Osteoblast (primary cell): ENCODE results near the gene TUB. TPM values are rescaled to one million over a fixed set of nuclear protein-coding genes. Genes with fewer than 3 reads are reported as not detected.

Experiments
- DNase-seq: peaks from one replicate; pipeline ENCODE4 v3.0.0; 2011; ENCODE audit warnings: low spot score, mixed read lengths; ENCODE audit not compliant: insufficient read length; ENCODE audit errors: missing footprints
- H2AFZ ChIP-seq: 2 replicates; pipeline ENCODE4 v1.6.0; 2011; ENCODE audit warnings: mild to moderate bottlenecking, low read length
- H3K27ac ChIP-seq: 2 replicates; pipeline ENCODE4 v1.5.1; 2011; ENCODE audit warnings: mild to moderate bottlenecking, low read depth, low read length, moderate library complexity
- H3K27me3 ChIP-seq: 2 replicates; pipeline ENCODE4 v1.6.0; 2012; ENCODE audit warnings: mild to moderate bottlenecking, control low read depth, inconsistent platforms, low read length, moderate library complexity; ENCODE audit not compliant: insufficient read depth
- H3K36me3 ChIP-seq: 2 replicates; pipeline ENCODE4 v1.5.1; 2011; ENCODE audit warnings: mild to moderate bottlenecking, low read length, control low read depth, moderate library complexity; ENCODE audit not compliant: insufficient read depth
- H3K4me1 ChIP-seq: 2 replicates; pipeline ENCODE4 v1.5.1; 2011; ENCODE audit warnings: mild to moderate bottlenecking, low read length, control low read depth, moderate library complexity; ENCODE audit not compliant: insufficient read depth
- H3K4me2 ChIP-seq: 2 replicates; pipeline ENCODE4 v1.6.0; 2011; ENCODE audit warnings: mild to moderate bottlenecking, low read length; ENCODE audit not compliant: insufficient read depth
- H3K4me3 ChIP-seq: fragments of 200-600 bp; sonication (generic); 3 replicates; pipeline ENCODE4 v1.5.1; 2012; ENCODE audit warnings: mild to moderate bottlenecking, low read length, inconsistent platforms; ENCODE audit not compliant: insufficient read depth
- H3K79me2 ChIP-seq: 2 replicates; pipeline ENCODE4 v1.6.0; 2012; ENCODE audit warnings: mild to moderate bottlenecking, low read length, control low read depth, inconsistent platforms; ENCODE audit not compliant: insufficient read depth
- H3K9me3 ChIP-seq: 2 replicates; pipeline ENCODE4 v1.5.1; 2011; ENCODE audit warnings: low read depth, low read length, control low read depth
- H4K20me1 ChIP-seq: 2 replicates; pipeline ENCODE4 v1.6.0; 2012; ENCODE audit warnings: mild to moderate bottlenecking, low read length, control low read depth; ENCODE audit not compliant: insufficient read depth
- CTCF ChIP-seq: IDR thresholded peaks from 2 replicates; pipeline ENCODE4 v1.5.1; 2011; ENCODE audit warnings: mild to moderate bottlenecking, low read depth, low read length, moderate library complexity; ENCODE audit errors: extremely low read depth
- total RNA-seq: library from RNA; depleted of rRNA; stranded (reverse); fragments of >200 nt; gene quantifications from 2 replicates; pipeline ENCODE4 v1.2.3, GENCODE V29; 2012

The TUB gene
- total RNA-seq, 1 donor, result 23.5 TPM

GRCh38 chr11:8085011-8085645, 4.1 kb downstream of the TUB start:
- no peaks in the 10 kb centered on the region for H3K9me3 ChIP-seq
- H3K4me1 ChIP-seq, result peaks cover 11% of the 10 kb centered on the region
- H3K79me2 ChIP-seq, result peaks cover 71% of the 10 kb centered on the region
- no peak overlapping the region for H2AFZ ChIP-seq
- H3K4me3 ChIP-seq, result no peak overlapping the region
- H4K20me1 ChIP-seq, result peaks cover 75% of the 10 kb centered on the region
- no peaks in the 10 kb centered on the region for H3K36me3 ChIP-seq
- H3K4me2 ChIP-seq, result no peak overlapping the region
- DNase-seq, result peak; percentile 69
- H3K27ac ChIP-seq, result no peak overlapping the region
- H3K27me3 ChIP-seq, result no peaks in the 10 kb centered on the region
- TF ChIP-seq CTCF, result no peak

GRCh38 chr11:8086001-8086479, 5.0 kb downstream of the TUB start:
- Histone ChIP-seq H4K20me1 (peaks cover 78% of the 10 kb centered on the region), H3K4me2 (no peak overlapping the region), H3K27me3 (no peaks in the 10 kb centered on the region), H3K79me2 (peaks cover 71% of the 10 kb centered on the region), H2AFZ (no peak overlapping the region), H3K27ac (no peak overlapping the region), H3K4me3 (no peak overlapping the region), H3K4me1 (peaks cover 11% of the 10 kb centered on the region), H3K36me3 (no peaks in the 10 kb centered on the region), H3K9me3 (no peaks in the 10 kb centered on the region)
- TF ChIP-seq CTCF, result no peak
- peak; percentile 74 for DNase-seq

GRCh38 chr11:8086571-8086970, 5.6 kb downstream of the TUB start:
- peaks cover 70% of the 10 kb centered on the region for H3K79me2 ChIP-seq
- peaks cover 80% of the 10 kb centered on the region for H4K20me1 ChIP-seq
- H3K9me3 ChIP-seq, result no peaks in the 10 kb centered on the region
- no peak overlapping the region for H3K4me2 ChIP-seq
- no peak for TF ChIP-seq CTCF
- H2AFZ ChIP-seq, result no peak overlapping the region
- peaks cover 4% of the 10 kb centered on the region for H3K36me3 ChIP-seq
- no peak overlapping the region for H3K27ac ChIP-seq
- DNase-seq, result peak; percentile 74
- H3K27me3 ChIP-seq, result no peaks in the 10 kb centered on the region
- H3K4me3 ChIP-seq, result no peak overlapping the region
- H3K4me1 ChIP-seq, result peaks cover 11% of the 10 kb centered on the region

- H3K79me2 ChIP-seq, result peaks cover 64% of the 10 kb centered on the region
- no peak overlapping the region for H3K27ac ChIP-seq
- peaks cover 4% of the 10 kb centered on the region for H3K36me3 ChIP-seq
- no peaks in the 10 kb centered on the region for H3K9me3 ChIP-seq
- peaks cover 74% of the 10 kb centered on the region for H4K20me1 ChIP-seq
- DNase-seq, result peak; percentile 75
- H3K4me1 ChIP-seq, result peaks cover 5% of the 10 kb centered on the region
- H3K4me2 ChIP-seq, result no peak overlapping the region
- H3K27me3 ChIP-seq, result no peaks in the 10 kb centered on the region
- H3K4me3 ChIP-seq, result no peak overlapping the region
- TF ChIP-seq CTCF, result peak; percentile 27
- no peak overlapping the region for H2AFZ ChIP-seq
Observed at GRCh38 chr11:8087185-8087584, 6.2 kb downstream of the TUB start.
